ENCODE data around the gene ZIK1. TPM values are rescaled to one million over a fixed set of nuclear protein-coding genes. Genes with fewer than 3 reads are reported as not detected.
A peak's percentile ranks its signal among the peaks of the same experiment; 100 is the strongest.

Gene ZIK1
- total RNA-seq = 8.1 TPM

DNA sequence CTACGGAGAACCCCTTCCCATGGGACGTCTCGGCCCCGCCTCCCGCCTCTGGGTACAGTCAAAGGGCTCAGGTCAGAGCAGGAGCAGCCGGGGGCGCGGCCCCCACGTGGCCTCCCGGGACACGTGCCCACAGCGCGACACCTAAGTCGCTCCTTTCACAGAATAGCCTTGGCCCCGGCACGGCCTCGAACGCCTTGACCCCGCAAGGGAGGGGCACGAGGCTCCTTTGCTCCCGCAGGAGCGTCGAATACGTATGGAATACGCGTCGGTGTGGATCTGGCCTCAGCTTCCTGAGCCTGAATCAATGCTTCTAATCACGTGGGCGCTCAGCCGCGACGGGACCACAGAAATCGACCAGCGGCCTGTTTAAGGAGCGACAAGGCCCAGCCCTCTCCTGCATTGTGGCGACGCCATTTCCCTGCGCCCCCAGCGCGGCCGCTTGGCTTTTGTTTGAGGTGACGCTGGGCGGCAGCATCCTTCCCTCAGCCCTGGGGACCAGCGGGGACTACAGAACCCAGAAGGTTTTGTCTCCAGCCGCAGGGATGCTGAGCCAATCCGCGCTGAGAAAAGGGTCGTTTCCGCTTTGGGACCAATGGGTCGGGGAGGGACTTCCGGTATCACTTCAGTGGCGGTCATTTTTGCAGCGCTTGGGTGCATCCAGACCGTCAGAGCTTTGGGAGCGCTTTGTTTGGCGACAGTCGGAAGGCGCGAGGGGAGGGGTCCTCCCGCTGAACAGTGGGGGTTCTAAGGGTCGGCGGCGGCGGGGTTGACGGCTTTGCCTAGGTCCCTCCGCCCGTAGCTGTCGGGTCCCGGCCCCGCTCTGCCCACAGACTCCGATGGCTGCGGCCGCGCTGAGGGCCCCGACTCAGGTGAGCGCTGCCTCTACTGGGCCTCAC is at the start of gene ZIK1:
TSS of gene ZIK1 (plus strand) at position 625 of the 896 bp plus-strand sequence. CDS start at position 837, 212 bp downstream.
- peak; percentile 95 for DNase-seq (ENCODE audit: low spot score)

DNA sequence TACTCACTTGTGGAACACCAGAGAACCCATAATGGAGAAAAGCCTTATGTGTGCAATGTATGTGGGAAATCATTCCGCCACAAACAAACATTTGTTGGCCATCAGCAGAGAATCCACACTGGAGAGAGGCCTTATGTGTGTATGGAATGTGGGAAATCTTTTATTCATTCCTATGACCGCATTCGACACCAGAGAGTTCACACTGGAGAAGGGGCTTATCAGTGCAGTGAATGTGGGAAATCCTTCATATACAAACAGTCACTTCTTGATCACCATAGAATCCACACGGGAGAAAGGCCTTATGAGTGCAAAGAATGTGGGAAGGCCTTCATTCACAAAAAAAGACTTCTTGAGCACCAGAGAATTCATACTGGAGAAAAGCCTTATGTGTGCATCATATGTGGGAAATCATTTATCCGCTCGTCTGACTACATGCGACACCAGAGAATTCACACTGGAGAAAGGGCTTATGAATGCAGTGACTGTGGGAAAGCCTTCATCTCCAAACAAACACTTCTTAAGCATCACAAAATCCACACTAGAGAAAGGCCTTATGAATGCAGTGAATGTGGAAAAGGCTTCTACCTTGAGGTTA is 45.9 kb upstream of the ZIK1 start:
- DNase-seq (ENCODE audit: low spot score) = no peak

DNA sequence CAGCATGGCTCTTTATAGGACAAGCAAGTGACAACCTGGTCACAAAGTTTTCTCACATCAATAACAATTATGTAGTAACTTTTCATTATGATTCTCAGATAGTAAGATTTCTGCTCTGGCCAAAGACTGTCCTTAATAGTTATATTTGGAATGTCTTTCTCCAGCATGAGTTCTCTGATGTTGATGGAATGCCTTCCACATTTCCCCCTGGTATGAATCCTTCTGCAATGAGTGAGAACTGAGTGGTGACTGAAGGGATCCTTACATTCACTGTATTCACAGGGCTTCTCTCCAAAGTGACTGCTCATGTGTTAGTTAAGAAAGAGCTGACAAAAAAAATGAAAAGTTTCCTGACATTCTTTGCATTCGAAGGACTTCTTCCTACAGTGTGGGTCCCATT is 37.4 kb upstream of the ZIK1 start:
- DNase-seq (ENCODE audit: low spot score) = no peak

DNA sequence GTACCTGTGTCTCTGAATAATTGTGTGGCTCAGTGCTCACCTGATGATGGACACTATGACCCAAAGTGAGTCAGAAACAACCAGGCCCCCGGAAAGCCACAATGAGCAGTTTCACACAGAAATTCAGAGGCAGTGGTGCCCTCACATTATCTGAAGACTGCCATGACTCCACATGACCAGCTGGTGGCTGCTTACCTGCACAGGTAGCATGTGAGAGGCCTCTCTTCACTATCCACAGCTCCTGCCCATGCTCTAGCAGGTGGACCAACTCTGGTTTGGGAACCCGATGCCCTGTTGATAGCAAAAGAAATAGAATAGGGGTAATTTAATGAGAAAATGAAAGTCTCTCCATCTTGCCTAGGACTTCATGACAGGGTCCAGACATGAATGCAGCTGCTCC is 31.5 kb upstream of the ZIK1 start:
- no peak for DNase-seq (ENCODE audit: low spot score)

DNA sequence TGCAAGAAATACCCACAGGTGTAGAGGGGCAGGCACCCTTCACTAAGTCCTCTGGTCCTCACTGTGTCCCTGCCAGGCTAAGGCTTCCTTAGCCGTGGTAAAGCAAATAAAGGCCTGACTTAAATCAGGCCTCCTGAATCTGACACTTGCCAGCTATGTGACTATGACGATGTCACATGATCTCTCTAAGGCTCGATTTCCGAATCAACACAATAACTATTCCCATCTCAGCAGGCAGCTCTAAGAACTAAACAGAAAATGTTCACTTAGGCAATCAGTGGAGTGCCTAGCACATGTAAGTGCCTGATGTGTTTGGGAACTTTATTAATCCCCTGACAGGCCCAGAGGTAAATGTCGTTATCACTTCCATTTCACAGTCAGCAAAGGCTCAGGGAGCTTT is 26.3 kb upstream of the ZIK1 start:
- DNase-seq (ENCODE audit: low spot score) = no peak

DNA sequence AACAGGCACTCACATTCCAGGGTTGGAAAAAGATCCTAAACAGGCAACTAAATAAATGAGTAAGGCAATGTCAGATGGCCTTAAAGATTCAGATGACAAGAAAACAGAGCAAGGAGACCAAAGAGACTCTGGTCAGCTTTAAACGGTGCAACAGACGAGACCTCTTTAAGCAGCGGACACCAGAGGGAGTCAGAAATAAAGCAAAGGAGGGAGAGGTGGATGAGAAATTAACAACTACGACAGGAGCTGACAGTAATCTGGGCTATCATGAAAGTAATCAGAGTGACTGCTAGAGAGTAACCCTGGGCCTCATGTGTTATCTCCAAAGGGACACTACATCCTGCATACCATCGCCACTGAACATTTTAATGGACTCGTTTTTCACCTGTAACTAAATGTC is 25.4 kb upstream of the ZIK1 start:
- DNase-seq (ENCODE audit: low spot score) = no peak

DNA sequence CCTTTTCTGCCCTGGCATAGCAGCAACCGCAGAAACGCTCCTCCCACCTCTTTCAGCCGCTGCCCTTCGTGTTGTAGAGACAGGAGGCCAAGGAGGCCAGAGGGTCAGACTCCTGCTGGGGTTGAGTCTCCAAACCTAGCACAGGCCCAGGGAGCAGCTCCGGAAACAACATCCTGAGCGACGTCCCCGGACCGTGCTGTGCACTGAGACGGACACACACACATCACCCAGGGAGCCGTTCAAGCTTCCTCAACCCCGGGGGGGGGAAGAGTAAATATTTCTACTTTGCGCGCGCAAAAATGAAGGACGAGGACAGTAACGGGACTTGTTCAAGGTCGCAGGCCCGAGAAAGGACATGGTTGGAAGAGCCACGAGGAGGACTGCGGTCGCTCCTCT is 24.9 kb upstream of the ZIK1 start:
- no peak for DNase-seq (ENCODE audit: low spot score)

DNA sequence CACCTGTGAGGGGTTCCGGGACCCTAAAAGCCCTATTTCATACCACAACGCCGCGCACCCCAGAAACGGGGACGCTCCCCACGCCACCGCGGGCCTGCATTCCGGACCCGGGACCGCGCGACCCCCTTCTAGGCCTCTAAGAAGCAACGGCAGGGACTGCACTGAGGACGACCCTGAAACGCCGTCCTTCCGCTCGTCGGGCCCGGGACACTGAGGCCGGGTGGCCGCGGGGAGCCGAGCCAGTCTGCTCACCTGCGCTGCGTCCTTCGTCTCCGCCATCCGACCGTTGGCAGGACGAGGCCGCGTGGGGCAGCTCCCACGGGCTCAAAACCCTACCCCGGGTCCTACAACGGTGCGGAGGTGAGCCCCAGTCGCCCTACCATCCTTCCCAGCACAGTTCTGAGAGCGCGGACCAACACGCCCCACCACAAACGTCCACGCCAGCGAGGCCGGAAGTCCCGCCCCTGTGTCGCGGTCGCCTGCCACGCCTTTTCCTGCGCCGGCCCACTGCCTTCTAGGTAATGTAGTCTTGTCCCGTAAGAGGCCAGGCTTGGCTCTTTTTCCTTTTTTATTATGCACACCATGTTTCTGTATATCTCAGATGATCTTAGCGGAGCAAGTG is 24.4 kb upstream of the ZIK1 start, which contains the start of gene ZNF550:
TSS of gene ZNF550 (minus strand) at position 460 of the 622 bp plus-strand sequence. CDS start at position 279, 181 bp downstream.
- peak; percentile 92 for DNase-seq (ENCODE audit: low spot score)

DNA sequence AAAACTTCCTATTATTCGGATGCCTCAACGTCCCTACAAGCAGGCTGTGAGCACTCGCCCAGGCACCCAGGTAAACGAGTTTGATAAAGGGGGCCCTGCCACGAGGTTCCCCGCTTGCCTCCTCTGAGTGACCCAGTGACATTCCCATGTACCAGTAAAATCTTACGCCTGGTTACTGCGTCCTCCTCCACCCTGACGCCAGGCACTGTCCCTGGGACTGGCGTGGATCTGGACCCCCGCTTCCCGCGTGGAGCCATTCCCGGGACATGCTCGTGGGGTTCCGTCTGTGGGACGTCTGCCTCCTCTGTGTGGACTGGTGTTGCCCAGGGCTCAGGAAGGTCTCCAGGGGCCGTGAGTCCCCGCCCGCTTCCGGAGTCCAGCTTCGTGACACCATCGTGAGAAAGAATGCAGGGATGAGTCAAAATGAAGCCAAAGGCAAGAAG is 23.9 kb upstream of the ZIK1 start:
- no peak for DNase-seq (ENCODE audit: low spot score)

DNA sequence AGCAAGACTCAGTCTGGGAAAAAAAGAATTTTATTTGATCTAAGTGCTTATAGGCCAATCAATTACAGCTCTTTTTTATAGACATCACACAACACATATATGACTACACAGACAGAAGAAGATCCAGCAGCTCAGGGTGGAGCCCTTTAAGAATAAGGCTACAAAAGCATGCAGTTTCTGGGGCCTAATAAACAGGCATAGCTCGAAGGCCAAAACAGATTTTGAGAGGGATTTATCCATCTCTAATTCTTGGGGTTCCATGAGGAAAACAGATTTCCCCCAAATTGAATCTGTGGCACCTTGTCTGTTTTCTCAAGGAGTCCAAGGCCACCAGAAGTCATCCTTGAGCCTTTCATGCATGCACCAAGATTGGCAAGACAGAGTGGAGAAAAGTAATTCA is 20.4 kb upstream of the ZIK1 start:
- DNase-seq (ENCODE audit: low spot score) = no peak

DNA sequence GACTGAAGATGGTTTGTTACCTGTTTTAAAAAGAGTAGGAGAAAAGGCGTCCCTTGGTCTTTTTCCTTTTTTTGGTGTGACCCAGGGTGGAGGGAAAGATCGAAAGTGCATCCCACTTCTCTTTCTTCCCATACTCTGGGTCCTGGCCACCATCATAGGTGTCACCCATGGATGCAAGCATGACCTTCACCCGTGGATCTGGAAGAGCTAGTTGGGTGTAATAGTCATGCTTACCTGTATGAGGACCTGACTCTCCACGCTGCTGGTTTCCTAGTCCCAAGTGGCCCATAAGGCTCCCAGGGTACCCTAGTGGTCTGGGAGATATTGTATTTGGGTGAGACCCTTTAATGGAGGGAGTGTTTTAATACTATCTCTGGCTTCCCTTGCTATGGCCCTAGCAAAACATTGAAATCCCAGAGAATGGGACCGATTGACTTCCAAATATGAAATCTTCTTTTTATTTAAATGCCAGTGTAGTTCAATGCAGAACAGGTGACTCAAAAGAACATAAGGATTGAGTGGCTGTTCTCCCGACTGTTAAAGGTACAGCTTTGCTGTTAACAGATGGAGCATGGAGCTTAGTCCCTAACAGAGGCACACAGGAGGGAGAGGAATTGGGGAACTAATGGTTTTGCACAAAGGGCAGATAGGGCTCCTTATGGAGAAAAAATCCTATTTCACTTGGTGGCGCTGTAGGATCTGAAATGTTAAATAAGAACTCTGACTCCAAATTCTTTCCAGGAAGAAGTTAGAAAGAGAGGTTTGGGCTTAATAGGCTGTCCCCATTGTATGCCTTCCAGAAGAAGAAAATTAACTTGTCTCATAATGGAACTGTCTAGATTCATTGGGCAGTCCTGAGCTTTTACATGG is 17.3 kb upstream of the ZIK1 start:
- DNase-seq (ENCODE audit: low spot score) = no peak

DNA sequence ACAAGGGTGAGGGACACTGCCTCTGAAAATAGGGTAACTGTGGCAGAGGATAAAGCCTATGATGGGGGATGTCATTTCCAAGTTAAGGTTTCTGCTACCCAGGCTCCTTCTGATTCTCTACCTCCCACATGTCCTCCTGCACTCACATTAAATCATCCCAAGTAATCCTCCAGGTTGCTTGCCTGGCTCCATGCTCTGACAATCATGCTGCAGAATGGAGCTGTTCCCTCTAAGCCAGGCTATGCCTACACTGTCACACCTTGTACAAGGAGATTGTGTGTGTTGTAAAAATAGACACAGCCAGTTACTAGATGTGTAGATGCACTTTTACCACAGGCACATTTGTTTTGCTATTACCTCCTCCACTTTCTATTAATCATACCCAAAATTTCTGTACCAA is 13.2 kb upstream of the ZIK1 start:
- no peak for DNase-seq (ENCODE audit: low spot score)

DNA sequence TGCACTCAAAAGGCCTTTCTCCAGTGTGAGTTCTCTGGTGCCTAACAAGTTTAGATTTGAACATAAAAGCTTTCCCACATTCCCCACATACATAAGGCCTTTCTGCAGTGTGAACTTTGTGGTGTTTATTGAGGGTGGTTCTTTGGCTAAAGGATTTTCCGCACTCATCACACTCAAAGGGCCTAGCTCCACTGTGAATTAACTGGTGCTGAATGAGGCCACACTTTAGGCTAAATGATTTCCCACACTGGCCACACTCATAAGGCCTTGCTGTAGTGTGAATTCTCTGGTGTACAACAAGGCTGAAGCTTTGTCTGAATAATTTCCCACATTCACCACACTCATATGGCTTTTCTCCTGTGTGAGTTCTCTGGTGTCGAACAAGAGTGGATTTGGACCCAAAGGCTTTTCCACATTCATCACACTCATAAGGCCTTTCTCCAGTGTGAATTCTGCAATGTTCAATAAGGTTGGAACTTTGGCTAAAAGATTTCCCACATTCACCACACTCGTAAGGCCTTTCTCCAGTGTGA is 11.5 kb upstream of the ZIK1 start:
- DNase-seq (ENCODE audit: low spot score) = no peak

DNA sequence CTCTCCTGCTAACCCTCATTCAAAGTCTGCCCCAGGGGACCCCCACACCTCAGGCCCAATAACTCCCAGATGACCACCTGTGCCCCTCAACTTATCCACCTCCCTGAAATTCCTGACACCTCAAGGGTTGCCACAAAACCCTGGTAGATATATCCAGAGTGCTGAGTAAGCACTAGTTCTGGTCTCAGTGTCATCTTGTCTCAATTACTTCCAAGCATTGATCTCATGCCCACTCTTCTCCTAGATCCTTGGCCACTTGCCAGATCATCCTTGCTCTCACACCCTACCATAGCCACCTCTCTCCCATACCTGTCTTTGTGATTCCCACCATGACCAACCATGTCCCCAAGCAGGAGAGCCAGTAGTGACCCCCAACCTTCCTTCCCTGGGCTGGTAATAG is 7.3 kb upstream of the ZIK1 start:
- DNase-seq (ENCODE audit: low spot score) = no peak

DNA sequence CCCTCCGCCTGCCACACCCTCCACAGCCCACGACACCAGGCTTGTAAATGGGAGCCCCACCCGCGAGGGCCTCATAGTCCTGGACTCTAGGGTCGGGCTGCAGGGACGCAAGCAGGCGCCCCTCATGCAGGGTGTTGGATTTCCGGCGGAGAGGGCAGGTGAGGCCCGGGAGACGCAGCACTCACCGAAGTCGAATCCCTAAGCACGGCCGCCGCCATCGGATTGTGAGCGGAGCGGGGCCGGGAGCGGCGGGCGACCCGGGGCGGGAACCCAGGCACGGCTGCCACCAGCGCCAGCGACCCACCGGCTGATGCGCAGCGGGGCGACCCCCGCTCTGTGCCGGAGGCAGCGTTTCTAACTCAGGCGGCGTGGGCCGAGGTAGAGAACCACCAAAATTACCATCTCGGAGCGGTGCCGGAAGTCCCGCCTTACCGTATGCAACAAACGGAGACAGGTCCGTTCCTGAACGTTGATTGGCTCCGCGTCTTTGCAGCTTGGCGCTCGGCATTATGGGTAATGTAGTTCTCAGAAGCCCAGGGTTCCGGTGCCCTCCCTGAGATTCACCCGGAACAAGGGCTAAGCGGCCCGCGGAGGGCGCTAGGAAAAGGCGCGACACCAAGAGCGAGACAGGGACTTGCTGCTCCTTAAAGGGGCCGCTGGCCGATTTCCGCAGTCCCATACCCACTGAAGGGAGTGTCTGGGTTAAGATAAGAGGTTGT is 5.3 kb upstream of the ZIK1 start, which contains the start of gene ZNF416:
TSS of gene ZNF416 (minus strand) at position 425 of the 719 bp plus-strand sequence. CDS start at position 218, 207 bp downstream.
- DNase-seq (ENCODE audit: low spot score) = peak; percentile 98

DNA sequence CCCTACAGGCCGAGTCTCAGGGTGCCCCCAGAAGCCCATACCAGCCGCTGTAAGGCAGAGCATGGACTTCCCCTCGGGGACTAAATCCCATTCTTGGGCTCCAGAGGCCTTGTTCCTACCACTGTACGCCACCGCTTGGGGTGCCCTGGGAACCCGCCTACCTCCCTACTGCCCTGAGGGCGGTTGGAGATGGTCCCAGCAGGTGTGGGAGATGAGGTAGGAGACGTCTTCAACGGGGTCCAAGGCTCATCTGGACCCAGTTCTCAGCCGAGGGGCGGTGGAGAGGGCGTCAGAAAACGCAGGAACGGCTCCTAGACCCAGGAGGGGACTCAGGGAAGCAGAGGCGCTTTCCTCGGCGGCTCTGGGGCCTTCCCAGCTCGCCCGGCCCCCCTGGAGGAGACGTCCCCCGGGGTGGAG is 833 bp upstream of the ZIK1 start:
- DNase-seq (ENCODE audit: low spot score) = no peak

DNA sequence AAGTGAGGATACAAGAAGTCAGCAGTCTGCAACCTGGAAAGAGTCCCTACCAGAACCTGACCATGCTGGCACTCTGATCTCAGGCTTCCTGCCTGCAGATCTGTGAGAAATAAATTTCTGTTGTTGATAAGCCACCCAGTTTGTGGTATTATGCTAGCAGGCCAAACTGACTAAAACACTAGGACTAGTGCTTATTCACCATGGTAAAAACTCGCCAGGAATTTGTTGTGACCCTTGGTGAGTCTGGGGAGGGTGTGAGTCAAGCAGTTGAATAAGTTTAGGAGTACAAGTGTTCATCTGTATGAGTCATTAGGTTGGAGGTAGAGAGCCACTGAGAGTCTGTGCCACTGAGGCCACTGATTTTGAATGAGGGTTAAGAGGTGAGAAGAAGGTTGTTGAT is 3.6 kb downstream of the ZIK1 start:
- DNase-seq (ENCODE audit: low spot score) = no peak

DNA sequence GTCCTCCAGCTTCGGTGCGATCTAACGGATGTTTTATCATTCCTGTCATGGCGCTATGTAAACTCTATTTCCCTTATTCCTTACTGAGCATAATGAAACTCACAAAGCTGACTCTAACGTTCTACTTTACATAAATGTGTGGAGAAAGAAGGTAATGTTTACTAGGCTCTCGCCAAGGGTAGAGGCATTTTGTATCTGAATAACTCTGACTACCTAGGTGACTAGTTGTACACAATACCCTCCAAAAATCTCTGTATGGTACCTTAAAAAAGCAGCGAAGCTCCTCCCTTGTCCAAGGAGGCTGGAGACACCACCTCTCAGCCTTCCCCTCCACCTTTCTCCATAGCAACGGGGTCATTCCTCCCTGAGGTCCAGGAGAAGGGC is 15.4 kb downstream of the ZIK1 start:
- DNase-seq (ENCODE audit: low spot score) = no peak

DNA sequence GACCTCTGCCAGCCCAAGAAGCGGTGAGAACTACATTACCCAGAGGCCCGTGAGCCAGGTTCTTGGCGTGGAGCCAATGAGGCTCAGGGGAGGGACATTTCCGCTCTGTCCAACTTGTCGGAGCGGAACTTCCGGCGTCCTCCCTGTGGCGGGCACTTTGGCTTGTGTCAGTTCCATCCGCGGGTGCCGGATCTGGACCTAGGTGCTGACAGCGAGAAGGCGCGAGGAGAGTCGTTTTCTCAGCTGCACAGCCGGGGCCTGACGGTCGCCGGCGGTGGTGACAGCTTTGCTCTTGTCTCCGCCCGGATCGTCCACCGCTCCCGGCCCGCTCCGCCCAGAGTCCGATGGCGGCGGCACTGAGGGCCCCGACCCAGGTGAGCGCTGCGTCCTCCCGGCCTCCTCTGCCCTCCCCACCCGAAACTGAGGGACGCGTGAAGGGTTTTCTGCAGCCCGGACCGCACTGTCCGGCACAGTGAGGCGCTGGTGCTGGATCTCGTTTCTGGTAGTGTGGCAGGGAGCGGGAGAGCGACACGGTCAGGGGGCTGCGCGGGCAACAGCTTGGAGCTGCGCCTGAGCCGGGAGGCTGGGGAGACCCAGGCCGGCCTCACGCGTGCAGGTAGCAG is 15.9 kb downstream of the ZIK1 start, which contains the start of gene ZNF530:
TSS of gene ZNF530 (plus strand) at position 125 of the 623 bp plus-strand sequence. CDS start 4,461 bp downstream, outside the sequence.
- DNase-seq (ENCODE audit: low spot score) = peak; percentile 95

DNA sequence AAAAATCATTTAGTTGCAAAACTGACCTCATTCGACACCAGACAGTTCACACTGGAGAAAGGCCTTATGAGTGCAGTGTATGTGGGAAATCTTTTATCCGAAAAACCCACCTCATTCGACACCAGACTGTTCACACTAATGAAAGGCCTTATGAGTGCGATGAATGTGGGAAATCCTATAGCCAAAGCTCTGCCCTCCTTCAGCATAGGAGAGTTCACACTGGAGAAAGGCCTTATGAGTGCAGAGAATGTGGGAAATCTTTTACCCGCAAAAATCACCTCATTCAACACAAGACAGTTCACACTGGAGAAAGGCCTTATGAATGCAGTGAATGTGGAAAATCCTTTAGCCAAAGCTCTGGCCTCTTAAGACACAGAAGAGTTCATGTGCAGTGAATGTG is 23.0 kb downstream of the ZIK1 start:
- no peak for DNase-seq (ENCODE audit: low spot score)
